SK-N-SH (cell line): ENCODE data around the gene CA5A.

Experiments
- ELF1 ChIP-seq: IDR thresholded peaks from 2 replicates; pipeline ENCODE4 v1.4.0; 2012
- EP300 ChIP-seq, 2 experiments: IDR thresholded peaks; 2 replicates each; pipeline versions ENCODE4 v1.4.0 to v1.6.1; 2012; ENCODE audit warnings: borderline replicate concordance in 1 of 2, low read depth in 1 of 2, low read length in 1 of 2
- POLR2AphosphoS5 ChIP-seq: IDR thresholded peaks from 2 replicates; pipeline ENCODE4 v1.6.1; 2012; ENCODE audit warnings: low read depth, low read length
- SIN3A ChIP-seq: IDR thresholded peaks from 2 replicates; pipeline ENCODE4 v1.6.1; 2012; ENCODE audit warnings: low read depth, mild to moderate bottlenecking, low read length, moderate library complexity, borderline replicate concordance
- TF ChIP-seq, protein P1 (sequence below): fragments of 200-600 bp; sonication (generic); IDR thresholded peaks from 2 replicates; pipeline ENCODE4 v1.6.1; 2017; ENCODE audit warnings: antibody characterized with exemption, mild to moderate bottlenecking, moderate library complexity
- TF ChIP-seq, protein P2 (sequence below): IDR thresholded peaks from 2 replicates; pipeline ENCODE4 v1.4.0; 2012; ENCODE audit warnings: low read depth

DNA sequence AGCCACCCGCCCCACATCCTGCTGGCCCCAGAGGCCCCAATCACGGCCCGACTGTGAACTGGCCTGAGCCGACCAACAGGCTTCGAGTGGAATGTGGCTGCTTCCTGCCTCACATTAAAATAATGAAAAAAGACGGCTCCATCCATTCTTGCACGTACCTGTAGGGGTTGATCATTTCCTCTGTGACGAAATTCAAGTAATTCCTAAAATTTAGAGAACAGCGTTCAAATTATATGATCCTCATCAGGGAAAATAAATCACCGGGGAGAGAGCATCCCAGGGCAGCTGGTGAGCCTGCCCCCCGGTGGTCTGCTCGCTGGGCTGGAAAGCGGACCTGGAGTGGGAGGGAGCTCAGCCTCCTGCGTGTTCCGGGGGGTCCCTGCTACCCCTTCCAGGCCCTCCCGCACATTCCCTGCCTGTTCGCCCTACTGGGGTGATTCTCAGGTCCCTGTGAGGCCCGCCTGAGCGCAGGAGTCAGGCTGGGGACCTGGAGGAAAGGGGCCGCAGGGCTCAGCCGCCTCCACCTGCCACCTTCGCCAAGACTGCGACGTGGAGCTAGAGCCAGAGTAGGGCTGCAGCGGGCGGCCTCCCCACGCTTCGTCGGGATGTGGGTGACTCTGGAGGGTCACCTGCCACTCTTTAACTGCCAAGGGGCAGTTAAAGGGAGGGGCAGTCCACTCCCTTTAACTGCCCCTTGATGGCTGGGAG lies 95.9 kb downstream of the CA5A start:
- TF ChIP-seq, protein P1, sequence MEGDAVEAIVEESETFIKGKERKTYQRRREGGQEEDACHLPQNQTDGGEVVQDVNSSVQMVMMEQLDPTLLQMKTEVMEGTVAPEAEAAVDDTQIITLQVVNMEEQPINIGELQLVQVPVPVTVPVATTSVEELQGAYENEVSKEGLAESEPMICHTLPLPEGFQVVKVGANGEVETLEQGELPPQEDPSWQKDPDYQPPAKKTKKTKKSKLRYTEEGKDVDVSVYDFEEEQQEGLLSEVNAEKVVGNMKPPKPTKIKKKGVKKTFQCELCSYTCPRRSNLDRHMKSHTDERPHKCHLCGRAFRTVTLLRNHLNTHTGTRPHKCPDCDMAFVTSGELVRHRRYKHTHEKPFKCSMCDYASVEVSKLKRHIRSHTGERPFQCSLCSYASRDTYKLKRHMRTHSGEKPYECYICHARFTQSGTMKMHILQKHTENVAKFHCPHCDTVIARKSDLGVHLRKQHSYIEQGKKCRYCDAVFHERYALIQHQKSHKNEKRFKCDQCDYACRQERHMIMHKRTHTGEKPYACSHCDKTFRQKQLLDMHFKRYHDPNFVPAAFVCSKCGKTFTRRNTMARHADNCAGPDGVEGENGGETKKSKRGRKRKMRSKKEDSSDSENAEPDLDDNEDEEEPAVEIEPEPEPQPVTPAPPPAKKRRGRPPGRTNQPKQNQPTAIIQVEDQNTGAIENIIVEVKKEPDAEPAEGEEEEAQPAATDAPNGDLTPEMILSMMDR, result no peak; the same call in 1 of the 2 replicates
- TF ChIP-seq POLR2AphosphoS5 (no peak), SIN3A (no peak), ELF1 (no peak), EP300 (IDR thresholded peaks at IDR 0.05; ENCODE audit: borderline replicate concordance in 1 of 2, low read depth in 1 of 2, low read length in 1 of 2) (no peak)
- TF ChIP-seq, protein P2, sequence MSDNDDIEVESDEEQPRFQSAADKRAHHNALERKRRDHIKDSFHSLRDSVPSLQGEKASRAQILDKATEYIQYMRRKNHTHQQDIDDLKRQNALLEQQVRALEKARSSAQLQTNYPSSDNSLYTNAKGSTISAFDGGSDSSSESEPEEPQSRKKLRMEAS, result no peak
